GM23338 (cell line): ENCODE results near the gene NCKAP1. TPM values are rescaled to one million over a fixed set of nuclear protein-coding genes. Genes with fewer than 3 reads are reported as not detected.

ENCODE experiments used
- ATAC-seq: fragments of 200-7000 bp; cut with Tn5 transposase; 3 replicates; pipeline ENCODE4 v1.9.1; 2020
- DNase-seq: peaks from one replicate; pipeline ENCODE4 v3.0.0-alpha.2; 2015; ENCODE audit warnings: low spot score
- H2AFZ ChIP-seq: fragments of 200-600 bp; sonication (generic); 2 replicates; pipeline ENCODE4 v1.8.0; 2016; ENCODE audit warnings: antibody characterized with exemption, mild to moderate bottlenecking, moderate library complexity
- H3F3A ChIP-seq: fragments of 200-600 bp; sonication (generic); replicated peaks from 2 replicates; pipeline ENCODE4 v1.8.0; 2017; ENCODE audit warnings: antibody characterized with exemption, mixed run types, low read depth
- H3K27ac ChIP-seq: fragments of 200-600 bp; sonication (generic); 2 replicates; pipeline ENCODE4 v1.6.1; 2016; ENCODE audit warnings: low read depth
- H3K27me3 ChIP-seq: fragments of 200-600 bp; sonication (generic); 2 replicates; pipeline ENCODE4 v1.8.0; 2016; ENCODE audit warnings: mild to moderate bottlenecking, mixed run types, moderate library complexity; ENCODE audit not compliant: insufficient read depth
- H3K36me3 ChIP-seq: fragments of 200-600 bp; sonication (generic); 2 replicates; pipeline ENCODE4 v1.8.0; 2016; ENCODE audit warnings: mild to moderate bottlenecking; ENCODE audit not compliant: insufficient read depth
- H3K4me1 ChIP-seq: fragments of 200-600 bp; sonication (generic); 2 replicates; pipeline ENCODE4 v1.8.0; 2016; ENCODE audit warnings: mild to moderate bottlenecking, moderate library complexity; ENCODE audit not compliant: insufficient read depth
- H3K4me2 ChIP-seq: fragments of 200-600 bp; sonication (generic); 2 replicates; pipeline ENCODE4 v1.7.1; 2017; ENCODE audit warnings: mixed run types
- H3K4me3 ChIP-seq: fragments of 200-600 bp; sonication (generic); 2 replicates; pipeline ENCODE4 v1.6.1; 2016; ENCODE audit warnings: mixed run types
- H3K79me2 ChIP-seq: fragments of 200-600 bp; sonication (generic); replicated peaks from 2 replicates; pipeline ENCODE4 v1.8.0; 2017; ENCODE audit warnings: mild to moderate bottlenecking; ENCODE audit not compliant: insufficient read depth
- H3K9me2 ChIP-seq: fragments of 200-600 bp; sonication (generic); 2 replicates; pipeline ENCODE4 v1.8.0; 2017; ENCODE audit not compliant: insufficient read depth
- H4K20me1 ChIP-seq: fragments of 200-600 bp; sonication (generic); replicated peaks from 2 replicates; pipeline ENCODE4 v1.8.0; 2017; ENCODE audit warnings: mild to moderate bottlenecking; ENCODE audit not compliant: insufficient read depth
- H3K27ac Mint-ChIP-seq: 2 replicates; pipeline ENCODE4 v1.8.0; 2020; ENCODE audit warnings: inconsistent platforms, mild to moderate bottlenecking, moderate library complexity, mixed read lengths
- H3K27me3 Mint-ChIP-seq: 3 replicates; pipeline ENCODE4 v1.8.0; 2022; ENCODE audit warnings: low read depth, mild to moderate bottlenecking, moderate library complexity, mixed read lengths, inconsistent platforms; ENCODE audit not compliant: insufficient read depth, poor library complexity
- H3K36me3 Mint-ChIP-seq: 3 replicates; pipeline ENCODE4 v1.8.0; 2021; ENCODE audit warnings: low read depth, mild to moderate bottlenecking, inconsistent platforms, moderate library complexity, mixed read lengths
- H3K4me1 Mint-ChIP-seq: 3 replicates; pipeline ENCODE4 v1.8.0; 2020; ENCODE audit warnings: mild to moderate bottlenecking, inconsistent platforms, mixed read lengths
- H3K4me3 Mint-ChIP-seq: 3 replicates; pipeline ENCODE4 v1.8.0; 2021; ENCODE audit warnings: moderate library complexity, mild to moderate bottlenecking, inconsistent platforms, mixed read lengths
- H3K9me3 Mint-ChIP-seq: 3 replicates; pipeline ENCODE4 v1.8.0; 2020; ENCODE audit warnings: moderate library complexity, mild to moderate bottlenecking, inconsistent platforms, mixed read lengths
- CREB1 ChIP-seq: fragments of 250-450 bp; sonication (Bioruptor Pico); IDR thresholded peaks from 2 replicates; pipeline ENCODE4 v1.5.0; 2020; ENCODE audit warnings: low read depth, mild to moderate bottlenecking, moderate library complexity
- EZH2phosphoT487 ChIP-seq: fragments of 200-600 bp; sonication (generic); IDR thresholded peaks from one replicate; pipeline ENCODE4 v1.8.1; 2018; ENCODE audit warnings: antibody characterized with exemption; ENCODE audit not compliant: unreplicated experiment
- JUNB ChIP-seq: IDR thresholded peaks from one replicate; pipeline ENCODE4 v1.6.1; 2016; ENCODE audit warnings: antibody characterized with exemption; ENCODE audit not compliant: unreplicated experiment
- NANOG ChIP-seq: IDR thresholded peaks from 2 replicates; pipeline ENCODE4 v1.6.1; 2016; ENCODE audit warnings: antibody characterized with exemption, borderline replicate concordance
- POLR2AphosphoS5 ChIP-seq: IDR thresholded peaks from 2 replicates; pipeline ENCODE4 v1.6.1; 2016; ENCODE audit warnings: antibody characterized with exemption, low read depth
- REST ChIP-seq: IDR thresholded peaks from one replicate; pipeline ENCODE4 v1.6.1; 2018; ENCODE audit warnings: antibody characterized with exemption; ENCODE audit not compliant: unreplicated experiment
- STAT1 ChIP-seq: IDR thresholded peaks from one replicate; pipeline ENCODE4 v1.6.1; 2016; ENCODE audit warnings: antibody characterized with exemption; ENCODE audit not compliant: unreplicated experiment
- ZNF114 ChIP-seq: fragments of 250-450 bp; sonication (Bioruptor Pico); IDR thresholded peaks from 2 replicates; pipeline ENCODE4 v1.5.0; 2020; ENCODE audit warnings: mild to moderate bottlenecking, moderate library complexity
- ZNF331 ChIP-seq: fragments of 250-450 bp; sonication (Bioruptor Pico); IDR thresholded peaks from 2 replicates; pipeline ENCODE4 v1.5.0; 2020; ENCODE audit warnings: low read depth, mild to moderate bottlenecking, moderate library complexity
- polyA plus RNA-seq: library from polyadenylated mRNA; unstranded; fragments of >200 nt; fragmentation: Nextera tagmentation; extraction: Ambion mirVana; gene quantifications from 2 replicates; pipeline ENCODE4 v1.2.1, GENCODE V29; 2016
- total RNA-seq: library from RNA; depleted of rRNA; stranded (reverse); fragments of >200 nt; shearing (Covaris generic); gene quantifications from 2 replicates; pipeline ENCODE4 v1.2.3, GENCODE V29; 2014

The NCKAP1 gene
- total and polyA plus RNA-seq, 2 experiments from 2014 or later, result 53.8 to 157 TPM

DNA sequence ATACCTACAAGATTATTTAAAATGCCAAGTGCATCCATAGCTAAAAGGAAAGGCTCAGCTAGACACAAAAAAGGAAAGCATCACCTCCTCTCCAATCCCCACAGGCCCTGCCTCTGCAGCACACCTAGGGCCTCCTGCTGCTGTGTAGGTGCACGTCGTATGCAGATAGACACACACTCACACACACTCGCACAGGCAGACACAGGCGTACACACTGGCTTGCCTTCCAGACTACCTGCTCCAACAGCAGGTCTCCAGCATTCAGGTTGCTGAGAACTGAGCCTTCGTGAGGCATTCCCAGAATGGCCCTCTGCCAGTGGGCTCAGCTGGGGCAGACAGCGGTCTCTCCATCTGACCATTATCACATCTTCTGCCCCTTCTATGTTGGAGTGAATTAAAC is 136.5 kb downstream of the NCKAP1 start:
- Histone ChIP-seq H2AFZ (no peak overlapping the region), H3K27ac (no peak overlapping the region), H3K4me1 (peaks cover 5% of the 10 kb centered on the region), H3K36me3 (no peaks in the 10 kb centered on the region), H3K9me2 (no peaks in the 10 kb centered on the region), H3K27me3 (no peaks in the 10 kb centered on the region), H4K20me1 (no peaks in the 10 kb centered on the region), H3K4me2 (no peak overlapping the region), H3K4me3 (no peak overlapping the region), H3K79me2 (no peaks in the 10 kb centered on the region), H3F3A (no peaks in the 10 kb centered on the region)
- Mint-ChIP-seq H3K9me3 (no peaks in the 10 kb centered on the region), H3K36me3 (no peaks in the 10 kb centered on the region; the same call in 2 of the 3 replicates), H3K27ac (no peak overlapping the region), H3K4me1 (peaks cover 9% of the 10 kb centered on the region), H3K4me3 (no peak overlapping the region), H3K27me3 (no peaks in the 10 kb centered on the region)
- DNase-seq (no peak), ATAC-seq (no peak)
- TF ChIP-seq STAT1 (no peak), JUNB (no peak), CREB1 (CRISPR knock-in tag) (no peak), ZNF331 (CRISPR knock-in tag) (no peak), POLR2AphosphoS5 (no peak)

- H3F3A ChIP-seq, result no peaks in the 10 kb centered on the region
- no peak for TF ChIP-seq STAT1
- no peak for TF ChIP-seq JUNB
- no peak for TF ChIP-seq REST
- TF ChIP-seq ZNF331 (CRISPR knock-in tag), result no peak
- TF ChIP-seq POLR2AphosphoS5, result no peak
- no peak for TF ChIP-seq NANOG
- no peak for TF ChIP-seq ZNF114 (CRISPR knock-in tag)
- TF ChIP-seq CREB1 (CRISPR knock-in tag), result no peak
- TF ChIP-seq EZH2phosphoT487, result no peak
- no peaks in the 10 kb centered on the region for H3K4me1 ChIP-seq
- no peak overlapping the region for H2AFZ ChIP-seq
- no peaks in the 10 kb centered on the region for H4K20me1 ChIP-seq
- no peak overlapping the region for H3K4me3 ChIP-seq
- Mint-ChIP-seq H3K9me3 (no peaks in the 10 kb centered on the region), H3K4me3 (no peak overlapping the region), H3K27me3 (peaks cover 2% of the 10 kb centered on the region), H3K4me1 (no peaks in the 10 kb centered on the region), H3K27ac (no peak overlapping the region), H3K36me3 (no peaks in the 10 kb centered on the region; the same call in 2 of the 3 replicates)
- H3K36me3 ChIP-seq, result no peaks in the 10 kb centered on the region
- no peak overlapping the region for H3K27ac ChIP-seq
- H3K27me3 ChIP-seq, result no peaks in the 10 kb centered on the region
- no peak overlapping the region for H3K4me2 ChIP-seq
- DNase-seq (no peak), ATAC-seq (no peak)
- no peaks in the 10 kb centered on the region for H3K79me2 ChIP-seq
- no peaks in the 10 kb centered on the region for H3K9me2 ChIP-seq
Observed at GRCh38 chr2:182898718-182899117, 139.5 kb downstream of the NCKAP1 start.
